ENCODE results near the gene GSTA4.

The GSTA4 gene

GRCh38 chr6:53029761-53030160 is 34.7 kb upstream of the GSTA4 start:
- no peak overlapping the region for H2AK5ac ChIP-seq (ENCODE audit: low read length)
- H4K91ac ChIP-seq (ENCODE audit: low read depth, low read length), result no peak overlapping the region
- H3K4me2 ChIP-seq (ENCODE audit: low read length), result no peak overlapping the region
- H3K4ac ChIP-seq (ENCODE audit: low read depth, low read length), result no peak overlapping the region
- H3K9me3 ChIP-seq (ENCODE audit: insufficient read depth, low read depth, low read length), result no peaks in the 10 kb centered on the region
- H3K4me1 ChIP-seq (ENCODE audit: control insufficient read depth in 1 of 2, insufficient read depth in 2 of 2, low read length in 2 of 2), result peaks cover 0 to 1% of the 10 kb centered on the region in 2 experiments
- H4K12ac ChIP-seq (ENCODE audit: low read depth, low read length), result no peak overlapping the region
- no peaks in the 10 kb centered on the region for H3K79me2 ChIP-seq (ENCODE audit: control insufficient read depth, insufficient read depth, low read length, poor library complexity)
- H2AFZ ChIP-seq (ENCODE audit: insufficient read depth, low read length, poor library complexity), result no peak overlapping the region
- no peaks in the 10 kb centered on the region for H3K27me3 ChIP-seq (ENCODE audit: insufficient read depth, low read length)
- no peak overlapping the region for H2BK12ac ChIP-seq (ENCODE audit: low read length)
- no peak overlapping the region for H2BK120ac ChIP-seq (ENCODE audit: insufficient read depth, low read length, poor library complexity)
- H3K36me3 ChIP-seq (ENCODE audit: control insufficient read depth in 1 of 2, insufficient read depth in 2 of 2, low read length in 2 of 2), result peaks cover 7 to 10% of the 10 kb centered on the region in 2 experiments
- no peak overlapping the region for H3K14ac ChIP-seq (ENCODE audit: low read length)
- peak in 1 of 2 donors; percentile 23 for DNase-seq
- H3K18ac ChIP-seq (ENCODE audit: low read length), result no peak overlapping the region
- no peak overlapping the region for H3K23ac ChIP-seq (ENCODE audit: low read length)
- H2BK5ac ChIP-seq (ENCODE audit: low read depth, low read length, poor library complexity), result no peak overlapping the region
- no peaks in the 10 kb centered on the region for H3K79me1 ChIP-seq (ENCODE audit: low read length)
- no peak overlapping the region for H3K27ac ChIP-seq (ENCODE audit: low read depth, low read length)
- no CpG with 5 or more reads among the region's 3 CpGs for WGBS (ENCODE audit: extremely low coverage, insufficient coverage, insufficient read length)
- H4K8ac ChIP-seq (ENCODE audit: low read depth, low read length), result no peak overlapping the region
- H3K4me3 ChIP-seq (ENCODE audit: low read depth, low read length), result no peak overlapping the region
- no peak overlapping the region for H3K9ac ChIP-seq (ENCODE audit: low read length)

- peak; percentile 51 to 69 for DNase-seq
- H3K36me3 ChIP-seq (ENCODE audit: control insufficient read depth in 1 of 2, insufficient read depth in 2 of 2, low read length in 2 of 2), result peaks cover 7 to 8% of the 10 kb centered on the region in 2 experiments
- H3K23ac ChIP-seq (ENCODE audit: low read length), result no peak overlapping the region
- H3K9me3 ChIP-seq (ENCODE audit: insufficient read depth, low read depth, low read length), result no peaks in the 10 kb centered on the region
- H3K9ac ChIP-seq (ENCODE audit: low read length), result no peak overlapping the region
- H2BK120ac ChIP-seq (ENCODE audit: insufficient read depth, low read length, poor library complexity), result no peak overlapping the region
- no peaks in the 10 kb centered on the region for H3K79me1 ChIP-seq (ENCODE audit: low read length)
- H3K18ac ChIP-seq (ENCODE audit: low read length), result no peak overlapping the region
- H3K4me1 ChIP-seq (ENCODE audit: control insufficient read depth in 1 of 2, insufficient read depth in 2 of 2, low read length in 2 of 2), result peaks cover 0 to 1% of the 10 kb centered on the region in 2 experiments
- no peak overlapping the region for H3K4me2 ChIP-seq (ENCODE audit: low read length)
- H4K8ac ChIP-seq (ENCODE audit: low read depth, low read length), result no peak overlapping the region
- no peak overlapping the region for H3K4ac ChIP-seq (ENCODE audit: low read depth, low read length)
- H3K79me2 ChIP-seq (ENCODE audit: control insufficient read depth, insufficient read depth, low read length, poor library complexity), result no peaks in the 10 kb centered on the region
- no peak overlapping the region for H2BK12ac ChIP-seq (ENCODE audit: low read length)
- H2AFZ ChIP-seq (ENCODE audit: insufficient read depth, low read length, poor library complexity), result no peak overlapping the region
- no peak overlapping the region for H2AK5ac ChIP-seq (ENCODE audit: low read length)
- no peak overlapping the region for H4K91ac ChIP-seq (ENCODE audit: low read depth, low read length)
- no peak overlapping the region for H3K4me3 ChIP-seq (ENCODE audit: low read depth, low read length)
- H3K27me3 ChIP-seq (ENCODE audit: insufficient read depth, low read length), result no peaks in the 10 kb centered on the region
- H2BK5ac ChIP-seq (ENCODE audit: low read depth, low read length, poor library complexity), result no peak overlapping the region
- H3K14ac ChIP-seq (ENCODE audit: low read length), result no peak overlapping the region
- H3K27ac ChIP-seq (ENCODE audit: low read depth, low read length), result no peak overlapping the region
- H4K12ac ChIP-seq (ENCODE audit: low read depth, low read length), result no peak overlapping the region
These were observed 34.2 kb upstream of the GSTA4 start for GRCh38 chr6:53029257-53029656.

GRCh38 chr6:53028467-53028866 is 33.4 kb upstream of the GSTA4 start:
- H3K4me2 ChIP-seq (ENCODE audit: low read length), result no peak overlapping the region
- no peak overlapping the region for H3K18ac ChIP-seq (ENCODE audit: low read length)

GRCh38 chr6:53027131-53027718 is 32.1 kb upstream of the GSTA4 start:
- Histone ChIP-seq H2BK12ac (ENCODE audit: low read length) (no peak overlapping the region), H3K18ac (ENCODE audit: low read length) (no peak overlapping the region), H4K12ac (ENCODE audit: low read depth, low read length) (no peak overlapping the region), H3K27ac (ENCODE audit: low read depth, low read length) (no peak overlapping the region), H3K4me1 (ENCODE audit: control insufficient read depth in 1 of 2, insufficient read depth in 2 of 2, low read length in 2 of 2) (peaks cover 0 to 1% of the 10 kb centered on the region in 2 experiments), H4K91ac (ENCODE audit: low read depth, low read length) (no peak overlapping the region), H2BK120ac (ENCODE audit: insufficient read depth, low read length, poor library complexity) (no peak overlapping the region), H3K4me3 (ENCODE audit: low read depth, low read length) (no peak overlapping the region), H3K14ac (ENCODE audit: low read length) (no peak overlapping the region), H3K9ac (ENCODE audit: low read length) (no peak overlapping the region), H2BK5ac (ENCODE audit: low read depth, low read length, poor library complexity) (no peak overlapping the region), H3K79me1 (ENCODE audit: low read length) (no peaks in the 10 kb centered on the region), H3K9me3 (ENCODE audit: insufficient read depth, low read depth, low read length) (no peaks in the 10 kb centered on the region), H3K36me3 (ENCODE audit: control insufficient read depth in 1 of 2, insufficient read depth in 2 of 2, low read length in 2 of 2) (peaks cover 7 to 8% of the 10 kb centered on the region in 2 experiments), H2AFZ (ENCODE audit: insufficient read depth, low read length, poor library complexity) (no peak overlapping the region), H3K79me2 (ENCODE audit: control insufficient read depth, insufficient read depth, low read length, poor library complexity) (no peaks in the 10 kb centered on the region), H4K8ac (ENCODE audit: low read depth, low read length) (no peak overlapping the region), H3K23ac (ENCODE audit: low read length) (no peak overlapping the region), H3K4me2 (ENCODE audit: low read length) (no peak overlapping the region), H2AK5ac (ENCODE audit: low read length) (no peak overlapping the region), H3K27me3 (ENCODE audit: insufficient read depth, low read length) (no peaks in the 10 kb centered on the region), H3K4ac (ENCODE audit: low read depth, low read length) (no peak overlapping the region)
- DNase-seq, result no peak
- no CpG with 5 or more reads among the region's 5 CpGs for WGBS (ENCODE audit: extremely low coverage, insufficient coverage, insufficient read length)

More at GRCh38 chr6:53028467-53028866, 33.4 kb upstream of the GSTA4 start:
- Histone ChIP-seq H3K4me3 (ENCODE audit: low read depth, low read length) (no peak overlapping the region), H3K9me3 (ENCODE audit: insufficient read depth, low read depth, low read length) (no peaks in the 10 kb centered on the region), H2BK5ac (ENCODE audit: low read depth, low read length, poor library complexity) (no peak overlapping the region), H2BK12ac (ENCODE audit: low read length) (no peak overlapping the region), H2AFZ (ENCODE audit: insufficient read depth, low read length, poor library complexity) (no peak overlapping the region), H3K4me1 (ENCODE audit: control insufficient read depth in 1 of 2, insufficient read depth in 2 of 2, low read length in 2 of 2) (peaks cover 0 to 1% of the 10 kb centered on the region in 2 experiments), H3K79me1 (ENCODE audit: low read length) (no peaks in the 10 kb centered on the region), H3K36me3 (ENCODE audit: control insufficient read depth in 1 of 2, insufficient read depth in 2 of 2, low read length in 2 of 2) (peaks cover 7 to 8% of the 10 kb centered on the region in 2 experiments), H4K8ac (ENCODE audit: low read depth, low read length) (no peak overlapping the region), H3K14ac (ENCODE audit: low read length) (no peak overlapping the region), H3K23ac (ENCODE audit: low read length) (no peak overlapping the region), H4K12ac (ENCODE audit: low read depth, low read length) (no peak overlapping the region), H3K4ac (ENCODE audit: low read depth, low read length) (no peak overlapping the region), H2AK5ac (ENCODE audit: low read length) (no peak overlapping the region), H3K9ac (ENCODE audit: low read length) (no peak overlapping the region), H4K91ac (ENCODE audit: low read depth, low read length) (no peak overlapping the region), H3K27me3 (ENCODE audit: insufficient read depth, low read length) (no peaks in the 10 kb centered on the region), H3K79me2 (ENCODE audit: control insufficient read depth, insufficient read depth, low read length, poor library complexity) (no peaks in the 10 kb centered on the region), H3K27ac (ENCODE audit: low read depth, low read length) (no peak overlapping the region), H2BK120ac (ENCODE audit: insufficient read depth, low read length, poor library complexity) (no peak overlapping the region)
- WGBS (ENCODE audit: extremely low coverage, insufficient coverage, insufficient read length), result no CpG with 5 or more reads among the region's 1 CpG
- no peak for DNase-seq
